Stimulated activated CD8-positive, alpha-beta memory T cell treated with anti-CD3 and anti-CD28 coated beads, Interleukin-12 subunit alpha, Interleukin-12 subunit beta, amount 100 ng/mL, for 4 hours (primary cell): ENCODE data around the gene NFIL3.

Experiments used
- DNase-seq: peaks from one replicate; pipeline ENCODE4 v3.0.0-alpha.2; 2020; ENCODE audit warnings: low read depth

Gene NFIL3

DNA sequence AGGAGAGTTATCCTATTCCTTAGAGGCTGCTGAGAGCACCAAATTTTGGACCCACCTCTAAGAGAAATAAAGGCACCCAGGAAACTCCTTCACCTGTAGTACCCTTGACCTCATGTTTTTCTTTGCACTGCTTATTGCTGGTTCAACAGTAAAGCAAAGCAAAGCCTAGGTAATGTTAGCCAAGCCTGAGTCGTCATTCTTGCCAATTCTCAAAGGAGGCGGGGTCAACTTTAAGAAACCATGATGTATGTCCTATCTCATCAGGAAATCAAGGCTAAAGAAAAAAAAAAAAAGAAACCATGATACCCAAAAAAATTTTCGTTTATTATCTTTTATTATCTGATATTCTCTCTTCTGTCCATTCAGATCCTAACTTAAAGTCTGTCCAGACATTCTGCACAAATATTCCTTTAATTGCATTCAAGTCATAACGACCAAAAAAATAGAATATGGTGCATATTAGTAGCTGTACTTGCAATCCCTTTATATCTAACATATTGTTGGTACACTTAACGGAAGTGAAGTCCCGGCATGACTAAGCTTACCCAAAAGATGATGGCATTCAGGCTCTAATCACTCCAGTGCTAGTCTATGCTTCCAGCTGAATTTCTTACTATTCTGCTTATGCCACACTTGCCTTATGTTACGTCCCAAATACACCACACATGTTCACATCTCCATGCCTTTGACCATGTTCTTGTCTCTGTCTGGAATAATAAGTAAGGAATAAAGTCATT is 63.7 kb downstream of the NFIL3 start:
- no peak for DNase-seq

DNA sequence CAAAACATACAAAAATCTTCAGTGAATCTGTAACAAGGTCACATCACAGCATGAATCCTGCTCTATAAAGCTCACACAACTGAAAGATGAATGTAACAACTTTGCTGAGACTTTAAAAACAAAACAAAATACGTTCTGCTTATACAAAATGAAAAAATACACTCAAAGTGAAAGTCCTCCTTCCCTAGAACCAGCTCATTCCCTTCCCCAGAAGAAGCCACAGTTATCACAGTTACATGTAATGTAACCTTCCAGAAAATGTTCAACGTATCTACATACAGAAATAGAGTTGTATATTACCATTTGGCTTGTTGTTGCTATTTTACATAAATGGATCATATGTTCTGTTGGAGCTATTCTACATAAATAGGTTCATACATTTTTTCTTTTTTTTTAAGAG is 64.5 kb downstream of the NFIL3 start:
- DNase-seq, result no peak
